H1 (cell line): Measurements from ENCODE around the gene PCBP4. TPM values are rescaled to one million over a fixed set of nuclear protein-coding genes. Genes with fewer than 3 reads are reported as not detected.

Experiments
- BACH1 ChIP-seq: IDR thresholded peaks from 2 replicates; pipeline ENCODE4 v1.6.1; 2012; ENCODE audit warnings: low read length, improper control_type of control experiment
- CBX8 ChIP-seq: fragments of 300-800, 300-1000 bp; sonication (generic); IDR thresholded peaks from 2 replicates; pipeline ENCODE4 v1.7.1; 2016; ENCODE audit warnings: low read depth, low read length, borderline replicate concordance
- FOSL1 ChIP-seq: IDR thresholded peaks from 2 replicates; pipeline ENCODE4 v1.6.1; 2011; ENCODE audit warnings: mild to moderate bottlenecking, low read depth, low read length, moderate library complexity; ENCODE audit not compliant: insufficient read depth
- HDAC6 ChIP-seq: IDR thresholded peaks from one replicate; pipeline ENCODE4 v1.7.1; 2012; ENCODE audit warnings: low read depth, mild to moderate bottlenecking, inconsistent platforms, low read length, moderate library complexity
- KDM4A ChIP-seq: IDR thresholded peaks from one replicate; pipeline ENCODE4 v1.7.1; 2012; ENCODE audit warnings: low read depth, mild to moderate bottlenecking, moderate library complexity, low read length, inconsistent platforms; ENCODE audit not compliant: severe bottlenecking
- NRF1 ChIP-seq: IDR thresholded peaks from 2 replicates; pipeline ENCODE4 v1.6.1; 2011; ENCODE audit warnings: mild to moderate bottlenecking, low read depth, low read length, improper control_type of control experiment
- PHF8 ChIP-seq: fragments of 200-600 bp; sonication (generic); conservative IDR thresholded peaks from 2 replicates; pipeline ENCODE4 v1.7.1; 2012; ENCODE audit warnings: low read depth, mild to moderate bottlenecking, inconsistent platforms, low read length, moderate library complexity
- TAF7 ChIP-seq: optimal IDR thresholded peaks from 2 replicates; pipeline ENCODE3; 2011; ENCODE audit warnings: low read depth, mild to moderate bottlenecking, inconsistent platforms, low read length, moderate library complexity, borderline replicate concordance
- TCF12 ChIP-seq: IDR thresholded peaks from 2 replicates; pipeline ENCODE4 v1.6.1; 2011; ENCODE audit warnings: low read depth, mild to moderate bottlenecking, low read length
- TEAD4 ChIP-seq: IDR thresholded peaks from 2 replicates; pipeline ENCODE4 v1.6.1; 2012; ENCODE audit warnings: low read depth, low read length, inconsistent platforms, mixed read lengths
- YY1 ChIP-seq: IDR thresholded peaks from 2 replicates; pipeline ENCODE4 v1.6.1; 2011; ENCODE audit warnings: low read depth, mild to moderate bottlenecking, low read length
- ZNF274 ChIP-seq: IDR thresholded peaks from 2 replicates; pipeline ENCODE4 v1.7.0; 2012; ENCODE audit warnings: low read length, borderline replicate concordance; ENCODE audit errors: extremely low read depth
- polyA plus RNA-seq, 7 experiments: library from polyadenylated mRNA; depleted of rRNA in 3 of 7; stranded (reverse) in 5 of 7; unstranded in 2 of 7; fragments of >200 nt in 5 of 7; fragments of 200-250 nt in 2 of 7; gene quantifications; 1 replicate in 5 of 7; 2 replicates in 1 of 7; 4 replicates in 1 of 7; pipeline versions ENCODE4 v1.2.1 to v1.2.3, GENCODE V29; 2011 to 2013; ENCODE audit warnings: missing spikeins in 2 of 7, mixed read lengths in 2 of 7
- total RNA-seq: library from RNA; stranded (reverse); fragmentation: NEBNext Ultra II Directional; extraction: Animal tissue kit (Norgen Biotek cat#: 25700); gene quantifications from 2 replicates; pipeline ENCODE4 v1.2.1, GENCODE V29; 2021
- TF ChIP-seq, protein P1 (sequence below): IDR thresholded peaks from 2 replicates; pipeline ENCODE4 v1.6.1; 2012; ENCODE audit warnings: low read length, inconsistent platforms
- TF ChIP-seq, protein P2 (sequence below), 3 experiments: IDR thresholded peaks; 1 replicate in 2 of 3; 2 replicates in 1 of 3; pipeline versions ENCODE4 v1.5.1 to v1.6.1; 2011; ENCODE audit warnings: low read length in 3 of 3, mild to moderate bottlenecking in 3 of 3, inconsistent platforms in 2 of 3, low read depth in 1 of 3, moderate library complexity in 1 of 3; ENCODE audit not compliant: insufficient read depth in 1 of 3; ENCODE audit errors: control extremely low read depth in 1 of 3
- TF ChIP-seq, protein P3 (sequence below): IDR thresholded peaks from 2 replicates; pipeline ENCODE4 v1.6.1; 2012; ENCODE audit warnings: inconsistent platforms

Gene PCBP4
- total and polyA plus RNA-seq, 2 of the 8 experiments (the other 6 are each of a cell fraction or from before 2014, with no cell fraction given) = 16.4 to 34.1 TPM

DNA sequence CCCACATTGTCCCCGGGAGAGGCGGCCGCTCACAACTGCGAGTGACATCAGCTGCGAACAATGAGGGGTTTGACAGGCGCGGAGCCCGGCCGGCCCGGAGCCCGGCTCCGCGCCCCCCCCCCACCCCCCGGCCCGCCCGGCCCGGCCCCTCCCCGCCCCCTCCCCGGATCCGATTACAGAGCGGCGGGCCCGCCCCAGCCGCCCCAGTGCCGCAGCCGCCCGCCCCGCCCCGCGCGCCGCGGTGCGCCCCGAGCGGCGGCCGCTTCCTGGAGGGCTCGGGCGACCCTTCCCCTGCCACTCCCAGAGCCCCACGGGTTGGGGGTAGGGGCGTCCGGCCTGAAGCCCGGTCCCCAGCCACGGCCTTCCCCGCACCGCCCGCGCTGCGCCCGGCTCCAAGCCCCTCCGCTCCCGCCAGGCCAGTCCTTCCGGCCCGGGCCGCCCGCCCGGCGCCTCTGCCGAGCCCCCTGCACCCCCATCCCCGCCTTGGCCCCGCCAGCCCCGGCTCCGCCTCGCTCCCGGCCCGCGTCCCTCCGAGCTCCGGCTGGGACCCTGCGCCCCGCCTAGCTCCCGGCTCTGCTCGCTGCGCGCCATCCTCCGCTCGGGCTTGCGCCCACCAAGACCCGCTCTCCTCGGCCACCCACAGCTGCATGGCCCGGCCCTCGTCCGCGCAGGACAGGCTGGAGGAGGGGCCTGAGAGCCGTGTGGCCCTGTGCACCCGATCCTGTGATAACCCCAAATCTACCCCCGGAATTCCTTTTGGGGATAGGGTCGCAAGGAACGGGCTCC is at the start of gene PCBP4 (continued):
- TF ChIP-seq NRF1 (no peak), TCF12 (no peak), TEAD4 (no peak), CBX8 (no peak), HDAC6 (no peak), TAF7 (no peak), PHF8 (peak; percentile 64), YY1 (no peak), KDM4A (peak; percentile 26), BACH1 (no peak), FOSL1 (no peak), ZNF274 (no peak)
- TF ChIP-seq, protein P1, sequence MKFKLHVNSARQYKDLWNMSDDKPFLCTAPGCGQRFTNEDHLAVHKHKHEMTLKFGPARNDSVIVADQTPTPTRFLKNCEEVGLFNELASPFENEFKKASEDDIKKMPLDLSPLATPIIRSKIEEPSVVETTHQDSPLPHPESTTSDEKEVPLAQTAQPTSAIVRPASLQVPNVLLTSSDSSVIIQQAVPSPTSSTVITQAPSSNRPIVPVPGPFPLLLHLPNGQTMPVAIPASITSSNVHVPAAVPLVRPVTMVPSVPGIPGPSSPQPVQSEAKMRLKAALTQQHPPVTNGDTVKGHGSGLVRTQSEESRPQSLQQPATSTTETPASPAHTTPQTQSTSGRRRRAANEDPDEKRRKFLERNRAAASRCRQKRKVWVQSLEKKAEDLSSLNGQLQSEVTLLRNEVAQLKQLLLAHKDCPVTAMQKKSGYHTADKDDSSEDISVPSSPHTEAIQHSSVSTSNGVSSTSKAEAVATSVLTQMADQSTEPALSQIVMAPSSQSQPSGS = no peak
- TF ChIP-seq, protein P2, sequence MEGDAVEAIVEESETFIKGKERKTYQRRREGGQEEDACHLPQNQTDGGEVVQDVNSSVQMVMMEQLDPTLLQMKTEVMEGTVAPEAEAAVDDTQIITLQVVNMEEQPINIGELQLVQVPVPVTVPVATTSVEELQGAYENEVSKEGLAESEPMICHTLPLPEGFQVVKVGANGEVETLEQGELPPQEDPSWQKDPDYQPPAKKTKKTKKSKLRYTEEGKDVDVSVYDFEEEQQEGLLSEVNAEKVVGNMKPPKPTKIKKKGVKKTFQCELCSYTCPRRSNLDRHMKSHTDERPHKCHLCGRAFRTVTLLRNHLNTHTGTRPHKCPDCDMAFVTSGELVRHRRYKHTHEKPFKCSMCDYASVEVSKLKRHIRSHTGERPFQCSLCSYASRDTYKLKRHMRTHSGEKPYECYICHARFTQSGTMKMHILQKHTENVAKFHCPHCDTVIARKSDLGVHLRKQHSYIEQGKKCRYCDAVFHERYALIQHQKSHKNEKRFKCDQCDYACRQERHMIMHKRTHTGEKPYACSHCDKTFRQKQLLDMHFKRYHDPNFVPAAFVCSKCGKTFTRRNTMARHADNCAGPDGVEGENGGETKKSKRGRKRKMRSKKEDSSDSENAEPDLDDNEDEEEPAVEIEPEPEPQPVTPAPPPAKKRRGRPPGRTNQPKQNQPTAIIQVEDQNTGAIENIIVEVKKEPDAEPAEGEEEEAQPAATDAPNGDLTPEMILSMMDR (IDR thresholded peaks at IDR 0.05; ENCODE audit: control extremely low read depth in 1 of 3, insufficient read depth in 1 of 3, low read depth in 1 of 3, low read length in 3 of 3) = no peak
- TF ChIP-seq, protein P3, sequence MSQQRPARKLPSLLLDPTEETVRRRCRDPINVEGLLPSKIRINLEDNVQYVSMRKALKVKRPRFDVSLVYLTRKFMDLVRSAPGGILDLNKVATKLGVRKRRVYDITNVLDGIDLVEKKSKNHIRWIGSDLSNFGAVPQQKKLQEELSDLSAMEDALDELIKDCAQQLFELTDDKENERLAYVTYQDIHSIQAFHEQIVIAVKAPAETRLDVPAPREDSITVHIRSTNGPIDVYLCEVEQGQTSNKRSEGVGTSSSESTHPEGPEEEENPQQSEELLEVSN = peak; percentile 6; the same call in 1 of the 2 replicates
